Measurements from ENCODE around the gene GRSF1. TPM values are rescaled to one million over a fixed set of nuclear protein-coding genes. Genes with fewer than 3 reads are reported as not detected.
A peak's percentile ranks its signal among the peaks of the same experiment; 100 is the strongest.
"Not testable (repeated sequence)": the region's sequence is repeated elsewhere in the genome, so short reads cannot be mapped to it uniquely, and the experiment has no call there.

GRSF1 gene
- total and polyA plus RNA-seq, 10 of the 15 experiments (the other 5 are each of a cell fraction or from before 2014, with no cell fraction given) = 37.5 to 105 (median 68.4) TPM

DNA sequence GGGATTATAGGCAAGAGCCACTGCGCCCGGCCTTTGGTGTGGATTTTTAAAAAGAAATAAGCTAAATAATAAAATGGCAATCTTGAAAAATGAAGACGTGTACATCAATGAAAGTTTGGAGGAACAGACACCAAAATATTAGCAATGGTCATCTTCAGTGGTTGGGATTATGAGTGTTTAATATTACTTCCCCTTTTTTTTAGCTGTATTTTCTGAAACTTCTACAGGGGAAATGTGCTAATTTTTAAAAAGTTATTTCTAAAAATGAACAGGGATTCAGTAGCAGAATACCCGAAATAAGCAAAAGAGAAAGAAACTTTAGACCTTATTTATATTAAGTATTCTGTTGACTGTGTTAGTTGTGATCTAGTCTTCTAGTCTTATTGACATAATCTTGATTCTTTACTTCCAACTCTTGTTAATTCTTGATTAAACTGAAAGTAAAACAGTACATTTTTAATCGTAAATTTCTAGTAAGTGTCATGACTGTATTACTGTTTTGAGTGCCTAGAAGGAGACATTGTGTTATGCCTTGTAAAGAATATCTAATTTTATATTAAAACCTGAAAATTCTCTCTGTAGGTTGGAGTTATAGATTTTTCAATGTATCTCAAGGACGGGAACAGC is 66.6 kb downstream of the GRSF1 start (continued):
- TF ChIP-seq MEF2A (IDR thresholded peaks at IDR 0.05; ENCODE audit: insufficient read depth, low read depth, low read length) = peak; percentile 51; the same call in 1 of the 2 replicates
- no peak for TF ChIP-seq ZZZ3 (IDR thresholded peaks at IDR 0.05; ENCODE audit: control insufficient read depth, insufficient read length, low read depth)
- TF ChIP-seq MTA2 (IDR thresholded peaks at IDR 0.05; ENCODE audit: low read depth) = 0 out of 2 replicates have a peak, but pooled peaks have one; percentile 13
- no peak for TF ChIP-seq YY1 (IDR thresholded peaks at IDR 0.05; ENCODE audit: low read depth, low read length)
- peak; percentile 34; the same call in 1 of the 2 replicates for TF ChIP-seq RUNX3 (IDR thresholded peaks at IDR 0.05; ENCODE audit: low read length)

DNA sequence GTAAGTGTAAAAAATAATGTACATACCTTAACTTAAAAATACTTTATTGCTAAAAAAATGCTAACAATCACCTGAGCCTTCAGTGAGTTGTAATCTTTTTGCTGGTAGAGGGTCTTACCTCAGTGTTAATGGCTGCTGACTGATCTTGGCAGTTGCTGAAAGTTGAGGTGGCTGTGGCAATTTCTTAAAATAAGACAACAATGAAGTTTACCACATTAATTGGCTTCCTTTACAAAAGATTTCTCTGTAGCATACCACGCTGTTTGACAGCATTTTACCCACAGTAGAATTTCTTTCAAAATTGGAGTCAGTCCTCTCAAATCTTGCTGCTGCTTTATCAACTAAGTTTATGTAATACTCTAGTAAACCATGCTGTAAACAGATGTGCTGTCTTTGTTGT is 70.3 kb downstream of the GRSF1 start:
- H4K20me1 ChIP-seq (ENCODE audit: control insufficient read depth, insufficient read depth); FAIRE-seq; H3K27ac ChIP-seq (ENCODE audit: control insufficient read depth, insufficient read depth); DNase-seq (ENCODE audit: low read depth, low spot score); H3K4me2 ChIP-seq (ENCODE audit: control insufficient read depth, insufficient read depth); H3K79me2 ChIP-seq (ENCODE audit: control insufficient read depth, insufficient read depth, low read length); RAD21 ChIA-PET (ENCODE audit: unreplicated experiment); intact Hi-C loops (cut with micrococcal nuclease; ENCODE audit: unreplicated experiment); POLR2A ChIA-PET; BruUV-seq (replicated peaks); ATAC-seq; H2AFZ ChIP-seq (ENCODE audit: control insufficient read depth, low read depth, low read length); H3K36me3 ChIP-seq (ENCODE audit: control insufficient read depth in 2 of 2, insufficient read depth in 2 of 2, low read length in 1 of 2); H3K9ac ChIP-seq (ENCODE audit: control insufficient read depth, insufficient read depth, low read length); H3K9me3 ChIP-seq (replicated peaks; ENCODE audit: control insufficient read depth, insufficient read depth, low read length); H3K27me3 ChIP-seq (replicated peaks in 1 of 2; ENCODE audit: control insufficient read depth in 2 of 2, insufficient read depth in 2 of 2, low read length in 1 of 2); in situ Hi-C loops (cut with MboI); H3K4me3 ChIP-seq; H3K4me1 ChIP-seq (ENCODE audit: control insufficient read depth, insufficient read depth, low read length): not testable (repeated sequence)
- WGBS (ENCODE audit: insufficient coverage, insufficient replicate concordance, low lambda C conversion rate, missing lambda C conversion rate) = 95% methylated on average over 1 of the region's 1 CpG
- ChIA-PET SMC1A (ENCODE audit: uncharacterized antibody, unreplicated experiment) (interaction anchor here (1.6 to 1.9 kb wide), 3 partner anchors 10 to 20 kb away, joined by 3 to 8 read pairs (median 5); no protein-coding TSS in a partner anchor), CTCF (interaction anchor here (1.5 kb wide), 1 partner anchor 10 kb away, joined by 3 read pairs; no protein-coding TSS in a partner anchor)

Data from GM12878 (cell line).